GM23338 (cell line): ENCODE data around the gene NIT2.

Source experiments
- CTCF ChIP-seq, 2 experiments: fragments of 200-600 bp in 1 of 2; sonication (generic) in 1 of 2; conservative IDR thresholded peaks; 2 replicates each; pipeline versions ENCODE4 v1.5.1 to v1.6.1; 2016 to 2017; ENCODE audit warnings: antibody characterized with exemption in 2 of 2, low read depth in 2 of 2, mild to moderate bottlenecking in 2 of 2, moderate library complexity in 1 of 2
- REST ChIP-seq: IDR thresholded peaks from one replicate; pipeline ENCODE4 v1.6.1; 2018; ENCODE audit warnings: antibody characterized with exemption; ENCODE audit not compliant: unreplicated experiment

- TF ChIP-seq REST: no peak
- TF ChIP-seq CTCF (conservative IDR thresholded peaks at IDR 0.05; ENCODE audit: low read depth in 2 of 2): no peak
These were observed 29.9 kb downstream of the NIT2 start for GRCh38 chr3:100364421-100364820.
